K562 (cell line): ENCODE results near the gene PLA2G2E. TPM values are rescaled to one million over a fixed set of nuclear protein-coding genes. Genes with fewer than 3 reads are reported as not detected.

Source experiments
- ATF3 ChIP-seq, 2 experiments: fragments of 450-650 bp in 1 of 2; sonication (generic) in 1 of 2; formaldehyde crosslinking in 1 of 2; IDR thresholded peaks in 1 of 2; conservative IDR thresholded peaks in 1 of 2; 2 replicates each; pipeline versions ENCODE4 v1.6.1 to v1.8.1; 2016 to 2023; ENCODE audit warnings: mild to moderate bottlenecking in 2 of 2, moderate library complexity in 2 of 2, inconsistent platforms in 1 of 2, missing genetic modification reagents in 1 of 2
- CTCF ChIP-seq, 3 experiments: IDR thresholded peaks in 2 of 3; conservative IDR thresholded peaks in 1 of 3; 2 replicates each; pipeline ENCODE4 v1.5.1; 2011 to 2012; ENCODE audit warnings: low read length in 3 of 3, mild to moderate bottlenecking in 3 of 3, control low read depth in 2 of 3, improper control_type of control experiment in 1 of 3, inconsistent platforms in 1 of 3, low read depth in 1 of 3, mixed read lengths in 1 of 3, moderate library complexity in 1 of 3; ENCODE audit not compliant: insufficient read depth in 2 of 3
- KDM2B ChIP-seq: fragments of 250-450 bp; sonication (Bioruptor Pico); IDR thresholded peaks from 2 replicates; pipeline ENCODE4 v1.8.0; 2021; ENCODE audit warnings: mild to moderate bottlenecking, moderate library complexity
- MLLT1 ChIP-seq, 2 experiments: fragments of 450-650 bp; IDR thresholded peaks; 2 replicates each; pipeline ENCODE4 v1.6.1; 2016
- MNT ChIP-seq, 2 experiments: fragments of 450-650 bp; conservative IDR thresholded peaks; 2 replicates each; pipeline ENCODE4 v1.6.1; 2017; ENCODE audit warnings: mild to moderate bottlenecking in 2 of 2, moderate library complexity in 2 of 2
- NONO ChIP-seq, 2 experiments: fragments of 200-400 bp in 1 of 2; fragments of 450-650 bp in 1 of 2; formaldehyde crosslinking in 1 of 2; IDR thresholded peaks; 2 replicates each; pipeline ENCODE4 v1.6.1; 2017; ENCODE audit warnings: low read depth in 2 of 2, mild to moderate bottlenecking in 2 of 2, moderate library complexity in 2 of 2, low read length in 1 of 2
- PCBP1 ChIP-seq: fragments of 200-400 bp; formaldehyde crosslinking; IDR thresholded peaks from 2 replicates; pipeline ENCODE4 v1.6.1; 2018; ENCODE audit warnings: mild to moderate bottlenecking, low read depth, low read length; ENCODE audit not compliant: poor library complexity, severe bottlenecking
- PHF20 ChIP-seq: fragments of 450-650 bp; IDR thresholded peaks from 2 replicates; pipeline ENCODE4 v1.6.1; 2018; ENCODE audit not compliant: partially characterized antibody
- POLR2AphosphoS5 ChIP-seq: IDR thresholded peaks from 2 replicates; pipeline ENCODE4 v1.6.1; 2011; ENCODE audit warnings: mild to moderate bottlenecking, low read depth, low read length, moderate library complexity; ENCODE audit not compliant: control insufficient read depth, insufficient read depth
- TFAP4 ChIP-seq: sonication (generic); formaldehyde crosslinking; IDR thresholded peaks from 2 replicates; pipeline ENCODE4 v1.8.0; 2022; ENCODE audit warnings: missing genetic modification reagents, mild to moderate bottlenecking, moderate library complexity, borderline replicate concordance
- polyA plus RNA-seq, 8 experiments: library from polyadenylated mRNA; depleted of rRNA in 4 of 8; stranded (reverse) in 5 of 8; unstranded in 3 of 8; fragments of >200 nt; fragmentation: Nextera tagmentation in 2 of 8; fragmentation: Illumina TruSeq in 1 of 8; extraction: Ambion mirVana in 2 of 8; extraction: Trizol in 1 of 8; gene quantifications; 2 replicates each; pipeline versions ENCODE4 v1.2.1 to v1.2.3, GENCODE V29; 2011 to 2014; ENCODE audit warnings: inconsistent platforms in 1 of 8, missing spikeins in 1 of 8
- total RNA-seq, 7 experiments: library from RNA; depleted of rRNA in 6 of 7; stranded (reverse); fragments of >200 nt in 6 of 7; fragmentation: Illumina TruSeq in 2 of 7; extraction: Trizol in 2 of 7; gene quantifications; 2 replicates each; pipeline versions ENCODE4 v1.2.1 to v1.2.3, GENCODE V29; 2011 to 2021; ENCODE audit warnings: low replicate concordance in 1 of 7

Gene PLA2G2E
- total and polyA plus RNA-seq, 9 of the 15 experiments (the other 6 are each of a cell fraction or from before 2014, with no cell fraction given): not detected

GRCh38 chr1:19882111-19883071 lies 41.0 kb downstream of the PLA2G2E start, which contains the start of gene OTUD3 (continued):
- TF ChIP-seq CTCF (IDR thresholded peaks at IDR 0.05 in 2 of 3, conservative IDR thresholded peaks at IDR 0.05 in 1 of 3; ENCODE audit: insufficient read depth in 2 of 3, low read depth in 1 of 3, low read length in 3 of 3): peak; percentile 81 to 98 (median 93)
- TF ChIP-seq PHF20: peak; percentile 82
- TF ChIP-seq PCBP1: peak; percentile 37
- TF ChIP-seq MNT (conservative IDR thresholded peaks at IDR 0.05): peak in 1 of 2 experiments; percentile 73; a peak in 2 of 4 replicates
- peak; percentile 70 for TF ChIP-seq TFAP4 (CRISPR knock-in tag)
- TF ChIP-seq NONO (IDR thresholded peaks at IDR 0.05; ENCODE audit: low read depth in 2 of 2, low read length in 1 of 2): peak; percentile 25 to 70; a peak in 1 of 4 replicates
- TF ChIP-seq ATF3 (IDR thresholded peaks at IDR 0.05): no peak
- peak; percentile 75 for TF ChIP-seq ATF3 (CRISPR knock-in tag; conservative IDR thresholded peaks at IDR 0.05)
- no peak for TF ChIP-seq MLLT1 (IDR thresholded peaks at IDR 0.05)
- TF ChIP-seq KDM2B: peak; percentile 79; the same call in 1 of the 2 replicates
- peak; percentile 80 for TF ChIP-seq POLR2AphosphoS5
